ENCODE measurements around the gene E2F3.
A peak's percentile ranks its signal among the peaks of the same experiment; 100 is the strongest.

The E2F3 gene

GRCh38 chr6:20401205-20402091, at the start of gene E2F3:
Gene E2F3, plus strand, starts transcription at chr6:20401879. Its CDS starts 354 bp downstream, at chr6:20402233.
- peak; percentile 99 for DNase-seq

DNA sequence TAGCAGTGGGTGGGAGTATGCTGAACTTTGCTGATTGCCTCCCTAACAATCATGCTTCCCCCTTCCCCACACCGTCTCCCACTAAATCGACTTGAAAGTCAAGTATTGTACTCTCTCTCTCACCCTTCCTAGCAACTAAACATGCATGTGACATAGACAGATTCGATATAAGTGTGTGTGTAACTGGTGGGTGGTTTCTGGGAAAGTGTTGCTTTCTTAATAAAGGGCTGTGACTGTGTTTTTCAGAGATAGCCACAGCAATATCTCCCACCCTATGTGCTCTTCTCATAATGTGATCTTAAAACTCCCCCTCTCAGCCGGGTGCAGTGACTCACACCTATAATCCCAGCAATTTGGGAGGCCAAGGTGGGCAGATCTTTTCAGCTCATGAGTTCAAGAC, 49.3 kb upstream of the E2F3 start:
- no peak for DNase-seq

DNA sequence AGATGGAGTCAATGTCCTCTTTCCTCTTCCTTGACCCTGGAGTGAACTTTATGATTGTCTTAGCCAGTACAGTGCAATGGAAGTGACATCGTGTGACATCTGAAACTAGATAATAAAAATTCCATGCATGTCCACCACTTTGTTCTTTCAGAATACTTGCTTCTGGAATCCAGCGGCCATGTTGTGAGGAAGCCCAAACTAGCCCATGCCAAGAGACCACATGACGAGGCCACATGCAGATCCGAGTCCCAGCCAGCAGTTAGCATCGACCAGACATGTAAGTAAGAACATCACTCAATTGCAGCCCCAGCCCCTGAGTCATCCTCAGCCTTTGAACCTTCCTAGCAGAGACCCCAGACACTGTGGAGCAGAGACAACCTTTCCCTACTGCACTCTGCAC, 48.5 kb upstream of the E2F3 start:
- DNase-seq: no peak

- DNase-seq: no peak
These were observed 47.3 kb upstream of the E2F3 start for GRCh38 chr6:20354366-20354765.

- no peak for DNase-seq
These were observed 41.1 kb upstream of the E2F3 start for GRCh38 chr6:20360471-20361119.

GRCh38 chr6:20362623-20363022, 39.1 kb upstream of the E2F3 start:
- DNase-seq: no peak

GRCh38 chr6:20364327-20364726, 37.4 kb upstream of the E2F3 start:
- DNase-seq: no peak

GRCh38 chr6:20365456-20365855, 36.2 kb upstream of the E2F3 start:
- DNase-seq: no peak

- no peak for DNase-seq
These were observed 35.4 kb upstream of the E2F3 start for GRCh38 chr6:20366082-20366830.

DNA sequence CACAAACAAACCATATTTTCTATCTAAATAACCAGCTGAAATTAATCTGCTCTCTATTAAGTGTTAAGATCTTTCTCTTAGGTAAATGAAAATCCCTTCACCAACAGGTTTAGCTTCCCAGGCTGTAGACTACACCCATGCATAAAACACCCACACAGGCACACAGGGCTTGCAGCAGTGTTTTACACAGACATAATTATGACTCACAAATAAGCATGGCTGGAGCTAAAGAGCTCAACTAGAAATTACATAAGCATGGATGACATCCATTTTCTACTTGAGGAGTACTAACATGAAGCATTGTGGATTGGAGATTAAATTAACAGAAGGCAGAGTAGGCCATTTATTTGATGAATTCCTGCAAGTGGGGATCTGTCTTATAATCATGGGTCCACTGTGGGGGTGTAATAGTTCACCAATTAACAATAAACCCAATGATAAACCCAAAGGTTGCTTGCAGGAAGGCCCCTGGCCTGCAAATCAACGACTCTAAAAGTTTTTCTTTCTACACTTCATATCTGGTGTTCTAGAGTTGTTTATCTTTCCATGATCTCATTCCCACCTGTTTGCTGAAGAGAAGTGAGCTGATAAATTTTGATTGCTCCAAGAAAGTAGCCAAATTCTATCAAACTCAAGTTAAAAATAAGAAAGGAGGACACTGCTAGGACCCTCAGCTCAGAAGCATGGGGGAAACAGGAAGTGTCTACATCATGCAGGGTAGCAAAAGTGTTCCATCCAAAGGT, 33.8 kb upstream of the E2F3 start:
- no peak for DNase-seq

DNA sequence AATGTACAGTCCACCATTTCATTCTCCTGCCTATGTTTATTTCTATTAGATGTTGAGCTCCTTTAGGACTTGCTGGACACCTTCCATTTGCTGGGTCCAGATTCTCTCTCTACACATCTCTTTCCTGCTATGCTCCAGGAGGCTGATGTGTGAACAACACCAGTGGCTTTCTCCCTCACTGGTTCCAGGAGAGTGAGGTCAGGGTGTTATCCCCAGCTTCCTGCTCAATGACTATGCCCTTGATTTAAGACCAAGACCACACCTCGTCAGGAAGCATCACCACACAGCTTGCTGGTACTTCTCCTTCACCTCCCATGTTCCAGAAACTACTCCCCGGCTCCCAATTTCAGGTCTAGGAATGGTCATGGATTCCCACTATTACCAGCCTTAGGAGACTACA, 31.3 kb upstream of the E2F3 start:
- no peak for DNase-seq

GRCh38 chr6:20370801-20371200, 30.9 kb upstream of the E2F3 start:
- no peak for DNase-seq

GRCh38 chr6:20375436-20375835, 26.2 kb upstream of the E2F3 start:
- DNase-seq: no peak

DNA sequence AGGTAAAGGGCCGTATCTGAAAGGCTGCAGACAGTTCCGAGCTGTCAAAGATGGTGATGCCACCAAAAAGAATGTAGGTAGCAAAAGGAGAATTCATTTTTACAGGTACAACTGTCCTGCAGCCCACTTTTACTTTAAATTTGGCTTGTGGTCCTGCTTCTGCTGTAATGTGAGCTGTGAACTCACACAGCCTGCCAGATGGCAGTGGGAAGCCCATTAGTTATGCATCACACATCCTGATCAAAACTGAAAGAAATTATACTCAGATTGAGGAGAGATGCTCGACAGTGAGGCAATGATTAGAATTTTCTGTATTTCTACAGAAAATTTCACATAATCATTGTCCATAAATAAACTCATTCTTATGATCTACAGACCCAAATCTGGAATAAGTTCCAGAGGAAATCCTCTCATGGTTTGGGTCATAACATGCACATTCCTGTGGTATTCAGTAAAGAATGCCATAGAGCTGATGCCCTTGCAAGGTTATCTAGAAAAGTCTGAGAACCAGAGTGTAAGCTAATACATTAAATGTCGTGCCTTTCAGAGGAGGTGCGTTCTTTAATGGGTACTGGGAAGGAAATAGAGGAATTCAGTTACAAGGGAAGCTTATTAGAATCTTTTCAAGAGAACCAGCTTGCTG, 23.9 kb upstream of the E2F3 start:
- no peak for DNase-seq

DNA sequence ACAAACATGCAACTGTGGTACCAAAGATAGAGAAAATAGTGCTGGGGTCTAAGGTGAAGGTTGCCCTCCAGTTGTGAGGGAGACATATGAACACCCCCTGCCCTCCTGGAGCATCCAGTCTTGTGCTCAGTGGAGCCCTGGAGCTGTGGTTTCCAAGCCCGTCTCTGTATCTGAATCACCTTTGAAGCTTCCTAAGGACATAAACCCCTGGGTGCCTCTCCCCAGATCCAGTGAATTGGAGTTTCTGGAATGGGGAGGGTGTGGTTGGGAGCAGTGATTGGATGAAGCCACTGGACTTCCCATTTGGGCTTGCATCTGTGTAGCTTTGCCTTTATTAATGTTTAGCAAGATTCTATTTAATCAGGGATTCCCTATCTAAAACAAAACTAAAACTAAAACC, 22.4 kb upstream of the E2F3 start:
- DNase-seq: no peak

GRCh38 chr6:20386218-20386617, 15.5 kb upstream of the E2F3 start:
- DNase-seq: no peak

DNA sequence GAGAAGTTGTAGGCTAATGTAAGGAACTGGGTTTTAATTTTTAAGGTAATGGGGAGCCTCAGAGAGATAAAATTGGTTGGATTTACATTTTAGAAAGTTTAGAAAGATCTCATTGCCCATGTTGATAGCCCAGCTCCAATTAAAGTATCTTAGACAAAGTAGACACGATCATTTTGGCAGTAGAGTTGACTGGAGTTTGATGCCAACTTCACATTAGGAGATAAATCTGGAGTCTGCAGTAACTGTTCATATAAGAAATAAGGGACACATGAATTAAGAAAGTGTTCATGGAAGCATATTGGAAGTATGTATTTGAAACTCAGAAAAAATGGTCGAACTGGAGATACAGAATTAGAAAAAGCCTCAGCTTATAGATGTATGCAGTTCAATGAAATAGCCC, 12.6 kb upstream of the E2F3 start:
- DNase-seq: no peak

GRCh38 chr6:20393297-20393696, 8.4 kb upstream of the E2F3 start:
- no peak for DNase-seq

- DNase-seq: no peak
These were observed 2.2 kb upstream of the E2F3 start for GRCh38 chr6:20399518-20399917.

DNA sequence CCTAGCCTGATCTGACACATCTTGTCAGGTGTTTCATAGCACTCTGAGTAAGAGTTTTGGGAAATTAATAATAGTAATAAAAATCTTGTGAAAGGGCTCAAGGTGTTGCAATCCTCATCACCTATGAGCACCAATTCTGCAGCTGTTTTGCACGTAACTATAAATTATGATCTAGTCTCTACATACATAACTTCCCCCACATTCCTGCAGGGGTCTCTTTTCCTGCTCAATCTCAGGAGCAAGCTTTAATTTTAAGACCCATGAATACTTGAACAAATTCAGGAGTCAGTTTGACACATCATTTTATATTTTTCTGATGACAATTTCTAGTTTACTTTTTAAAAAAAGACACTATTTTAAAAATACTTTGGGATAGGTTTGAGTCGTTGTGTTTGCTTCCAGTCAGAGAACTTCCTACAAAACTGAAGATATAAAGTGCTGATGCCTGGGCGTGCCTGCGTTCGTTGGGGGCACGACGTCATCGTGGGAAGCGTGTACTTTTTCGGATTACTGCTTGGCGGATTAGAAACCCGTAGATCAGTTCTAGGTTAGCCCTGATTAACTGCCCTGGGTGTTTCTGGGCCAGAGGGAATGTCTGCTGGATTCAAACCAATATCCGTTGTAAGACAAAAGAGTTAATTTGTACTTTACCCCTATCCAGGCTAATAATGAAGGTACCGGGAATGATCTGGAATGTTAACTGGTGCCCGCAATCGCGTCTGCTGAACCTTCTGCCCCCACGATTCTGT, 1.0 kb upstream of the E2F3 start:
- peak in 1 of 2 experiments; percentile 46 for DNase-seq

GRCh38 chr6:20402092-20402341, 338 bp downstream of the E2F3 start:
- DNase-seq: no peak

All from NCI-H1930 (cell line).